Sigmoid colon (tissue), 4 donors: Measurements from ENCODE around the gene REEP5.

ENCODE experiments used
- EP300 ChIP-seq, 4 donors: sonication (generic); formaldehyde crosslinking; IDR thresholded peaks; one replicate each; pipeline ENCODE4 v1.6.1; 2017; ENCODE audit warnings: antibody characterized with exemption in 4 of 4
- POLR2A ChIP-seq, 2 donors: fragments of 450-650 bp; IDR thresholded peaks; one replicate each; pipeline ENCODE4 v1.6.1; 2016; ENCODE audit warnings: antibody characterized with exemption in 2 of 2, mild to moderate bottlenecking in 2 of 2, moderate library complexity in 2 of 2
- TF ChIP-seq, protein P1 (sequence below), 4 experiments: fragments of 450-650 bp in 3 of 4; fragments of 200-600 bp in 1 of 4; IDR thresholded peaks; one replicate each; pipeline ENCODE4 v1.5.1; 2016 to 2019; ENCODE audit warnings: antibody characterized with exemption in 4 of 4, mild to moderate bottlenecking in 3 of 4, moderate library complexity in 2 of 4

DNA sequence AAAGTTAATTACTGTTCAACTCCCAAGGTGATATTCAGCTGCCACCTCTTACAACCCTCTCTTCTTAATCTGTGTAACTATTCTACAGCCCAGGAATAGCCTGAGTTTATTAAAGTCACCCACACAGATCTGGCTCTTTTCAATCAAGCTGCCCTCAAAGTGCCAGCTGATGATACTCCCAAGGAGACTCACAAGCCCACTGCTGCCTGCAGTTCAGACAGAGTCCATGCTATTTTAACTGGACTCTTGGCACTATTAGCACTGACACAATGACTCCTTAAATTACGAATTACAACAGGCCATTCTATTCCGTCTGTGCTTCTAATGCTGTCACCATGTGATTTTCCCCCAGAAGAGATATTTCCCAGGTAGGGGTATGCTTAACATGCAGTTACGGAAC lies 26.3 kb downstream of the REEP5 start:
- no peak for TF ChIP-seq POLR2A (IDR thresholded peaks at IDR 0.05)
- TF ChIP-seq, protein P1, sequence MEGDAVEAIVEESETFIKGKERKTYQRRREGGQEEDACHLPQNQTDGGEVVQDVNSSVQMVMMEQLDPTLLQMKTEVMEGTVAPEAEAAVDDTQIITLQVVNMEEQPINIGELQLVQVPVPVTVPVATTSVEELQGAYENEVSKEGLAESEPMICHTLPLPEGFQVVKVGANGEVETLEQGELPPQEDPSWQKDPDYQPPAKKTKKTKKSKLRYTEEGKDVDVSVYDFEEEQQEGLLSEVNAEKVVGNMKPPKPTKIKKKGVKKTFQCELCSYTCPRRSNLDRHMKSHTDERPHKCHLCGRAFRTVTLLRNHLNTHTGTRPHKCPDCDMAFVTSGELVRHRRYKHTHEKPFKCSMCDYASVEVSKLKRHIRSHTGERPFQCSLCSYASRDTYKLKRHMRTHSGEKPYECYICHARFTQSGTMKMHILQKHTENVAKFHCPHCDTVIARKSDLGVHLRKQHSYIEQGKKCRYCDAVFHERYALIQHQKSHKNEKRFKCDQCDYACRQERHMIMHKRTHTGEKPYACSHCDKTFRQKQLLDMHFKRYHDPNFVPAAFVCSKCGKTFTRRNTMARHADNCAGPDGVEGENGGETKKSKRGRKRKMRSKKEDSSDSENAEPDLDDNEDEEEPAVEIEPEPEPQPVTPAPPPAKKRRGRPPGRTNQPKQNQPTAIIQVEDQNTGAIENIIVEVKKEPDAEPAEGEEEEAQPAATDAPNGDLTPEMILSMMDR (IDR thresholded peaks at IDR 0.05): no peak
- no peak for TF ChIP-seq EP300 (IDR thresholded peaks at IDR 0.05)
